ENCODE data around the gene MUS81. TPM values are rescaled to one million over a fixed set of nuclear protein-coding genes. Genes with fewer than 3 reads are reported as not detected.

MUS81 gene
- total and polyA plus RNA-seq, 9 of the 15 experiments (the other 6 are each of a cell fraction or from before 2014, with no cell fraction given), result 13.4 to 118 (median 53.7) TPM

- ChIA-PET CTCF (ENCODE audit: low intra/inter-chr PET ratio) (interaction anchor here (0.6 kb wide), 1 partner anchor 135 kb away, joined by 3 read pairs; no protein-coding TSS in a partner anchor), POLR2A (interaction anchor here (0.6 to 3.6 kb wide), 2 partner anchors 25 to 29 kb away, joined by 3 to 18 read pairs; no protein-coding TSS in a partner anchor)
- Histone ChIP-seq H3K9me1 (ENCODE audit: control insufficient read depth, insufficient read depth, low read length) (peaks cover 11% of the 10 kb centered on the region), H2AFZ (ENCODE audit: low read depth, low read length) (no peak overlapping the region), H4K20me1 (replicated peaks; ENCODE audit: control insufficient read depth, insufficient read depth, low read length) (peaks cover 22% of the 10 kb centered on the region), H3K79me2 (ENCODE audit: control insufficient read depth, insufficient read depth, low read length) (peaks cover 50% of the 10 kb centered on the region), H3K4me2 (ENCODE audit: insufficient read depth, low read length) (peak overlapping the region; percentile 95), H3K36me3 (ENCODE audit: control insufficient read depth, insufficient read depth, low read length) (peaks cover 56% of the 10 kb centered on the region), H3K27me3 (ENCODE audit: control insufficient read depth in 2 of 2, insufficient read depth in 2 of 2, low read length in 2 of 2) (no peaks in the 10 kb centered on the region; a peak in 1 of 5 replicates), H3K27ac (ENCODE audit: extremely low read depth, low read depth, low read length) (peak overlapping the region; percentile 96; the same call in 2 of the 3 replicates), H3K4me3 (peak overlapping the region; percentile 95; the same call in 1 of the 2 replicates), H3K9ac (ENCODE audit: insufficient read depth in 1 of 2, low read depth in 2 of 2, low read length in 2 of 2) (peak overlapping the region; percentile 28 to 99; a peak in 1 of 4 replicates), H3K9me3 (replicated peaks; ENCODE audit: control insufficient read depth, insufficient read depth, low read depth, low read length) (peaks cover 7% of the 10 kb centered on the region; the same call in 1 of the 2 replicates), H3K4me1 (replicated peaks in 1 of 2; ENCODE audit: control insufficient read depth in 2 of 2, insufficient read depth in 2 of 2, low read length in 2 of 2) (peaks cover 4 to 49% of the 10 kb centered on the region in 2 experiments; a peak in 3 of 5 replicates)
- in situ Hi-C loops (cut with MboI), result no loop called here
- intact Hi-C loops (cut with micrococcal nuclease), result loop anchor here (5.0 kb wide), 1 partner anchor 46 kb away; the partner anchor contains the start of gene FOSL1
- FAIRE-seq (no peak), ATAC-seq (no peak), DNase-seq (ENCODE audit: extremely low read depth in 1 of 4, low spot score in 3 of 4) (no peak)
- TF ChIP-seq FOXP1 (CRISPR knock-in tag; IDR thresholded peaks at IDR 0.05) (0 out of 2 replicates have a peak, but pooled peaks have one; percentile 30), USF1 (CRISPR knock-in tag; IDR thresholded peaks at IDR 0.05) (peak; percentile 13; the same call in 1 of the 2 replicates), GABPB2 (CRISPR knock-in tag; conservative IDR thresholded peaks at IDR 0.05) (no peak), CEBPG (CRISPR knock-in tag; IDR thresholded peaks at IDR 0.05) (peak; percentile 35; the same call in 1 of the 2 replicates), CEBPG (tag; conservative IDR thresholded peaks at IDR 0.05 in 1 of 2, IDR thresholded peaks at IDR 0.05 in 1 of 2) (no peak), ARID4B (CRISPR knock-in tag; IDR thresholded peaks at IDR 0.05) (0 out of 2 replicates have a peak, but pooled peaks have one; percentile 10)
- 90% methylated on average over 15 of the region's 15 CpGs for WGBS (ENCODE audit: insufficient coverage, low coverage, missing lambda C conversion rate)
- BruUV-seq (replicated peaks), result no TSS peak
Measured at GRCh38 chr11:65855927-65856363, 4.3 kb upstream of the MUS81 start.
